Panc1 (cell line): ENCODE measurements around the gene OR10H1. TPM values are rescaled to one million over a fixed set of nuclear protein-coding genes. Genes with fewer than 3 reads are reported as not detected.
"Not testable (repeated sequence)": the region's sequence is repeated elsewhere in the genome, so short reads cannot be mapped to it uniquely, and the experiment has no call there.

ENCODE experiments used
- ATAC-seq: fragments of 200-7000 bp; cut with Tn5 transposase; 2 replicates; pipeline ENCODE4 v1.9.1; 2020; ENCODE audit warnings: mild to moderate bottlenecking, moderate library complexity
- BruUV-seq: library from RNA; stranded (reverse); fragments of 400-500 nt; replicated peaks from 2 replicates; lab custom pipeline; 2021; lab: Mats Ljungman, UMichigan
- CTCF ChIA-PET: fragments of 300-600 bp; sonication (Branson Sonifier 250); formaldehyde crosslinking; loops from one replicate; lab custom pipeline; 2022; ENCODE audit warnings: antibody characterized with exemption; lab: Charles Lee
- POLR2A ChIA-PET: fragments of 300-600 bp; sonication (Branson Sonifier 250); formaldehyde crosslinking; loops from one replicate; lab custom pipeline; 2022; ENCODE audit warnings: antibody characterized with exemption; lab: Charles Lee
- DNase-seq: peaks from one replicate; pipeline ENCODE4 v3.0.0-alpha.2; 2010; ENCODE audit warnings: low read depth, low spot score
- H3K27ac ChIP-seq: 2 replicates; pipeline ENCODE4 v1.5.1; 2011; ENCODE audit warnings: mild to moderate bottlenecking, low read length, inconsistent platforms
- H3K27me3 ChIP-seq: fragments of 200-500 bp; sonication (Bioruptor generic); 2 replicates; pipeline ENCODE4 v1.6.0; 2014; ENCODE audit warnings: low read length, inconsistent platforms; ENCODE audit not compliant: control insufficient read depth, insufficient read depth
- H3K36me3 ChIP-seq: fragments of 200-500 bp; sonication (Bioruptor generic); 2 replicates; pipeline ENCODE4 v1.5.1; 2014; ENCODE audit warnings: inconsistent platforms, mild to moderate bottlenecking, low read length, moderate library complexity; ENCODE audit not compliant: control insufficient read depth, insufficient read depth
- H3K4me1 ChIP-seq: 2 replicates; pipeline ENCODE4 v1.5.1; 2011; ENCODE audit warnings: inconsistent platforms, mild to moderate bottlenecking, low read length, moderate library complexity; ENCODE audit not compliant: control insufficient read depth, insufficient read depth
- H3K4me3 ChIP-seq, 2 experiments: 2 replicates each; pipeline ENCODE4 v1.5.1; 2011 to 2012; ENCODE audit warnings: low read depth in 2 of 2, low read length in 2 of 2, mild to moderate bottlenecking in 2 of 2, inconsistent platforms in 1 of 2, moderate library complexity in 1 of 2
- H3K9me3 ChIP-seq: fragments of 200-500 bp; sonication (Bioruptor generic); 2 replicates; pipeline ENCODE4 v1.5.1; 2014; ENCODE audit warnings: low read depth, mild to moderate bottlenecking, inconsistent platforms, low read length, moderate library complexity; ENCODE audit not compliant: control insufficient read depth, insufficient read depth
- CTCF ChIP-seq: fragments of 450-650 bp; IDR thresholded peaks from 2 replicates; pipeline ENCODE4 v1.5.1; 2017; ENCODE audit warnings: mild to moderate bottlenecking
- POLR2AphosphoS5 ChIP-seq: IDR thresholded peaks from 2 replicates; pipeline ENCODE4 v1.6.1; 2012; ENCODE audit warnings: mild to moderate bottlenecking, low read depth, low read length, moderate library complexity
- SIN3A ChIP-seq: IDR thresholded peaks from 2 replicates; pipeline ENCODE4 v1.6.1; 2012; ENCODE audit warnings: low read depth, mild to moderate bottlenecking, low read length, moderate library complexity, borderline replicate concordance; ENCODE audit not compliant: insufficient read depth
- TCF7L2 ChIP-seq: IDR thresholded peaks from 2 replicates; pipeline ENCODE4 v1.6.1; 2011; ENCODE audit warnings: mild to moderate bottlenecking, low read depth, low read length, inconsistent platforms
- in situ Hi-C: cut with HindIII; loops from 2 replicates; pipeline ENCODE4 v1.10.0; 2016; ENCODE audit warnings: low sequenced_read_pairs, low pct_unique_long_range_greater_than_20kb
- intact Hi-C: fragments of 100-400 bp; cut with micrococcal nuclease; formaldehyde crosslinking; loops from one replicate; pipeline ENCODE4 v1.10.0; 2022; ENCODE audit not compliant: unreplicated experiment
- total RNA-seq: library from RNA; stranded (reverse); gene quantifications from one replicate; pipeline ENCODE4 v1.2.1, GENCODE V29; 2021; ENCODE audit not compliant: unreplicated experiment
- TF ChIP-seq, protein P1 (sequence below), 2 experiments: IDR thresholded peaks; 2 replicates each; pipeline ENCODE4 v1.6.1; 2011 to 2012; ENCODE audit warnings: low read depth in 2 of 2, control low read depth in 1 of 2, low read length in 1 of 2, mild to moderate bottlenecking in 1 of 2, moderate library complexity in 1 of 2; ENCODE audit not compliant: insufficient read depth in 1 of 2

OR10H1 gene
- total RNA-seq, 1 experiment from 2014 or later, result not detected

GRCh38 chr19:15836330-15837220, 21.1 kb upstream of the OR10H1 start:
- DNase-seq, result no peak
- Histone ChIP-seq H3K4me1 (no peaks in the 10 kb centered on the region), H3K9me3 (no peaks in the 10 kb centered on the region), H3K4me3 (peak overlapping the region; percentile 58 to 67), H3K27me3 (no peaks in the 10 kb centered on the region), H3K27ac (peak overlapping the region; percentile 92), H3K36me3 (no peaks in the 10 kb centered on the region)
- TSS peak; percentile 85 for BruUV-seq
- intact Hi-C loops (no loop called here), in situ Hi-C loops (no loop called here)
- ATAC-seq, result peak; percentile 99
- ChIA-PET CTCF (no interaction called here), POLR2A (interaction anchor here (0.6 kb wide), 1 partner anchor 241 kb away, joined by 3 read pairs; no protein-coding TSS in a partner anchor)
- TF ChIP-seq SIN3A (no peak), TCF7L2 (0 out of 2 replicates have a peak, but pooled peaks have one; percentile 54), POLR2AphosphoS5 (peak; percentile 57)

GRCh38 chr19:15835565-15836329, 20.3 kb upstream of the OR10H1 start:
- in situ Hi-C loops, intact Hi-C loops: not testable (repeated sequence)

GRCh38 chr19:15834232-15834631, 18.8 kb upstream of the OR10H1 start:
- H3K4me1 ChIP-seq, H3K27ac ChIP-seq, H3K4me3 ChIP-seq, in situ Hi-C loops, H3K27me3 ChIP-seq, BruUV-seq, H3K9me3 ChIP-seq, CTCF ChIA-PET, intact Hi-C loops, DNase-seq, ATAC-seq, H3K36me3 ChIP-seq: not testable (repeated sequence)
- POLR2A ChIA-PET, result interaction anchor here (0.7 kb wide), 1 partner anchor 105 kb away, joined by 3 read pairs; no protein-coding TSS in a partner anchor

More at GRCh38 chr19:15835565-15836329, 20.3 kb upstream of the OR10H1 start:
- H3K9me3 ChIP-seq, H3K4me1 ChIP-seq, CTCF ChIA-PET, BruUV-seq, DNase-seq, H3K36me3 ChIP-seq, H3K27me3 ChIP-seq, POLR2A ChIA-PET, ATAC-seq: not testable (repeated sequence)
- peak overlapping the region; percentile 58 to 67 for H3K4me3 ChIP-seq
- peak overlapping the region; percentile 92 for H3K27ac ChIP-seq

- ATAC-seq (no peak), DNase-seq (no peak)
- Histone ChIP-seq H3K4me1 (no peaks in the 10 kb centered on the region), H3K4me3 (no peak overlapping the region), H3K27me3 (no peaks in the 10 kb centered on the region), H3K36me3 (no peaks in the 10 kb centered on the region; the same call in 1 of the 2 replicates), H3K27ac (no peak overlapping the region), H3K9me3 (no peaks in the 10 kb centered on the region)
- BruUV-seq, result no TSS peak
- intact Hi-C loops (no loop called here), in situ Hi-C loops (no loop called here)
- ChIA-PET POLR2A (no interaction called here), CTCF (no interaction called here)
- TF ChIP-seq SIN3A (no peak), CTCF (no peak), POLR2AphosphoS5 (no peak), TCF7L2 (no peak)
- TF ChIP-seq, protein P1, sequence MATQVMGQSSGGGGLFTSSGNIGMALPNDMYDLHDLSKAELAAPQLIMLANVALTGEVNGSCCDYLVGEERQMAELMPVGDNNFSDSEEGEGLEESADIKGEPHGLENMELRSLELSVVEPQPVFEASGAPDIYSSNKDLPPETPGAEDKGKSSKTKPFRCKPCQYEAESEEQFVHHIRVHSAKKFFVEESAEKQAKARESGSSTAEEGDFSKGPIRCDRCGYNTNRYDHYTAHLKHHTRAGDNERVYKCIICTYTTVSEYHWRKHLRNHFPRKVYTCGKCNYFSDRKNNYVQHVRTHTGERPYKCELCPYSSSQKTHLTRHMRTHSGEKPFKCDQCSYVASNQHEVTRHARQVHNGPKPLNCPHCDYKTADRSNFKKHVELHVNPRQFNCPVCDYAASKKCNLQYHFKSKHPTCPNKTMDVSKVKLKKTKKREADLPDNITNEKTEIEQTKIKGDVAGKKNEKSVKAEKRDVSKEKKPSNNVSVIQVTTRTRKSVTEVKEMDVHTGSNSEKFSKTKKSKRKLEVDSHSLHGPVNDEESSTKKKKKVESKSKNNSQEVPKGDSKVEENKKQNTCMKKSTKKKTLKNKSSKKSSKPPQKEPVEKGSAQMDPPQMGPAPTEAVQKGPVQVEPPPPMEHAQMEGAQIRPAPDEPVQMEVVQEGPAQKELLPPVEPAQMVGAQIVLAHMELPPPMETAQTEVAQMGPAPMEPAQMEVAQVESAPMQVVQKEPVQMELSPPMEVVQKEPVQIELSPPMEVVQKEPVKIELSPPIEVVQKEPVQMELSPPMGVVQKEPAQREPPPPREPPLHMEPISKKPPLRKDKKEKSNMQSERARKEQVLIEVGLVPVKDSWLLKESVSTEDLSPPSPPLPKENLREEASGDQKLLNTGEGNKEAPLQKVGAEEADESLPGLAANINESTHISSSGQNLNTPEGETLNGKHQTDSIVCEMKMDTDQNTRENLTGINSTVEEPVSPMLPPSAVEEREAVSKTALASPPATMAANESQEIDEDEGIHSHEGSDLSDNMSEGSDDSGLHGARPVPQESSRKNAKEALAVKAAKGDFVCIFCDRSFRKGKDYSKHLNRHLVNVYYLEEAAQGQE (IDR thresholded peaks at IDR 0.05; ENCODE audit: insufficient read depth in 1 of 2, low read depth in 2 of 2, low read length in 1 of 2), result no peak
Measured at GRCh38 chr19:15831626-15832025, 16.2 kb upstream of the OR10H1 start.
